ENCODE results near the gene PRR36.

DNA sequence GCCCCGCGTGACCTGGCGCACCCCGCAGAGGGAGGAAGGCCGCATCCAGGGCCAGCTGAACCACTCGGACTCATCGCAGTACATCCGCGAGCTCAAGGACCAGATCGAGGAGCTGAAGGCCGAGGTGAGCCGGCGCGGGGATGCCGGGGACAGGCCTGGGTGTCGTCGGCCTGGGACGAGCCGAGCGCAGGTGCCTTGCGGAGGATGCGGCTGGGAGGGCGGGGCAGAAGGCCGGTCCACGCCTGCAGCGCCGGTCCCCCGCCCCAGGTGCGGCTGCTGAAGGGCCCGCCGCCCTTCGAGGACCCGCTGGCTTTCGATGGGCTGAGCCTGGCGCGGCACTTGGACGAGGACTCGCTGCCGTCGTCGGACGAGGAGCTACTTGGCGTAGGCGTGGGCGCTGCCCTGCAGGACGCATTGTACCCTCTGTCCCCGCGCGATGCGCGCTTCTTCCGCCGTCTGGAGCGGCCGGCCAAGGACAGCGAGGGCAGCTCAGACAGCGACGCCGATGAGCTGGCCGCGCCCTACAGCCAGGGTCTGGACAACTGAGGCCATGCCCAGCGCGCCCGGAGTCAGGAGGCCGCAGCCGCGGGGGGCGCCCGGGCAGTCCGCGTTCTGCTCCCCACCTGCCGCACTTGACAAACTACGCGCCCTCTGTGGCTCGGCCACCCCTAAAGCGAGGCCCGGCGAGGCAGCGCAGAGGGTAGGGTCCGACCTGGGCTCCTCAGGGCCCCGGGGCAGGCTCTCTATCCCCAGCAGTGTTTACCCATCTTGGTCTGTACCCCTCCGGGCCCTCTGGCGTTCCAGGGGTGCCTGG, 10.8 kb downstream of the PRR36 start:
- TF ChIP-seq CTCF (IDR thresholded peaks at IDR 0.05) (no peak), EZH2 (IDR thresholded peaks at IDR 0.05; ENCODE audit: borderline replicate concordance, insufficient read depth, low read depth, low read length, poor library complexity, severe bottlenecking) (no peak)
